Measurements from ENCODE around the gene CEP250.

The CEP250 gene

GRCh38 chr20:35510951-35511735 is 55.7 kb downstream of the CEP250 start:
- TF ChIP-seq CTCF (IDR thresholded peaks at IDR 0.05): no peak

- peak; percentile 67 for TF ChIP-seq CTCF (IDR thresholded peaks at IDR 0.05)
Observed at GRCh38 chr20:35511814-35512420, 56.5 kb downstream of the CEP250 start.

- TF ChIP-seq CTCF (IDR thresholded peaks at IDR 0.05): no peak
Observed at GRCh38 chr20:35514371-35514932, 59.1 kb downstream of the CEP250 start.

- no peak for TF ChIP-seq CTCF (IDR thresholded peaks at IDR 0.05)
Observed at GRCh38 chr20:35515341-35515740, 59.9 kb downstream of the CEP250 start.

- TF ChIP-seq CTCF (IDR thresholded peaks at IDR 0.05): no peak
Observed at GRCh38 chr20:35515949-35516645, 60.7 kb downstream of the CEP250 start.

GRCh38 chr20:35517125-35517524 is 61.7 kb downstream of the CEP250 start:
- no peak for TF ChIP-seq CTCF (IDR thresholded peaks at IDR 0.05)

- no peak for TF ChIP-seq CTCF (IDR thresholded peaks at IDR 0.05)
Observed at GRCh38 chr20:35518955-35519354, 63.6 kb downstream of the CEP250 start.
